Kidney epithelial cell (primary cell): ENCODE results near the gene TMPRSS5. TPM values are rescaled to one million over a fixed set of nuclear protein-coding genes. Genes with fewer than 3 reads are reported as not detected.
A peak's percentile ranks its signal among the peaks of the same experiment; 100 is the strongest.

Experiments used
- DNase-seq: peaks from one replicate; pipeline ENCODE4 v3.0.0-alpha.2; 2010; ENCODE audit warnings: low read depth
- H3K27me3 ChIP-seq: 2 replicates; pipeline ENCODE4 v1.6.0; 2011; ENCODE audit warnings: low read length; ENCODE audit not compliant: control insufficient read depth, insufficient read depth
- H3K36me3 ChIP-seq: 2 replicates; pipeline ENCODE4 v1.5.1; 2011; ENCODE audit warnings: low read length; ENCODE audit not compliant: control insufficient read depth, insufficient read depth
- H3K4me3 ChIP-seq: 2 replicates; pipeline ENCODE4 v1.5.1; 2011; ENCODE audit warnings: low read depth, mild to moderate bottlenecking, control low read depth, low read length
- CTCF ChIP-seq: IDR thresholded peaks from 2 replicates; pipeline ENCODE4 v1.5.1; 2011; ENCODE audit warnings: mild to moderate bottlenecking, moderate library complexity, low read length, control low read depth, inconsistent platforms; ENCODE audit not compliant: insufficient read depth, poor library complexity, severe bottlenecking
- total RNA-seq: library from RNA; depleted of rRNA; stranded (reverse); fragments of >200 nt; gene quantifications from 2 replicates; pipeline ENCODE4 v1.2.3, GENCODE V29; 2015

The TMPRSS5 gene
- total RNA-seq, 1 donor from 2014 or later = not detected

- H3K4me3 ChIP-seq = no peak overlapping the region
Observed at GRCh38 chr11:113695207-113695606, 10.9 kb downstream of the TMPRSS5 start.

GRCh38 chr11:113694390-113694789, 11.7 kb downstream of the TMPRSS5 start:
- H3K4me3 ChIP-seq = no peak overlapping the region
- no peaks in the 10 kb centered on the region for H3K27me3 ChIP-seq
- no peak for DNase-seq
- TF ChIP-seq CTCF = no peak
- no peaks in the 10 kb centered on the region for H3K36me3 ChIP-seq

More at GRCh38 chr11:113695207-113695606, 10.9 kb downstream of the TMPRSS5 start:
- no peak for TF ChIP-seq CTCF
- no peak for DNase-seq
- Histone ChIP-seq H3K27me3 (no peaks in the 10 kb centered on the region), H3K36me3 (no peaks in the 10 kb centered on the region)

DNA sequence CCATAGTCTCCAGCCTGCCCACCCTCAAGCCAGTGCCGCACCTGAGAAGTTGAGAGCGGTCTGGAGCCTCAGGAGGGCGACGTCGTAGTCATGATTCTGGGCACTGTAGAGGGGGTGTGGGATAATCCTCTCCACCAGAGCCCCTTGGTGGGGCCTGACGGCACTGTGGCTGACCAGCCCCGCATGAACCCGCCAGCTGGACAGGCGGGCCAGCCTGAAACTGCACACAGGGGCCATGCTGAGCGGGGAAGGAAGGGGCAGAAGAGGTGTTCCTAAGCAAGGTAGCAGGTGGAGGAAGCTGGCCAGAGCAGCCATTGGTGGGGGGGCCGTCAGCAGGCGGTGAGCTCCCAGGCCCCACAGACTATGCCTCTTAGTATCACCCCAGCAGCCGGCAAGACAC, 13.1 kb downstream of the TMPRSS5 start:
- no peak for TF ChIP-seq CTCF
- H3K4me3 ChIP-seq = no peak overlapping the region
- H3K27me3 ChIP-seq = no peaks in the 10 kb centered on the region
- H3K36me3 ChIP-seq = no peaks in the 10 kb centered on the region
- no peak for DNase-seq

GRCh38 chr11:113690619-113691569, 15.2 kb downstream of the TMPRSS5 start:
- Histone ChIP-seq H3K36me3 (no peaks in the 10 kb centered on the region), H3K27me3 (no peaks in the 10 kb centered on the region), H3K4me3 (no peak overlapping the region)
- no peak for DNase-seq
- TF ChIP-seq CTCF = peak; percentile 44

- no peak for TF ChIP-seq CTCF
- no peaks in the 10 kb centered on the region for H3K27me3 ChIP-seq
- H3K36me3 ChIP-seq = no peaks in the 10 kb centered on the region
- no peak overlapping the region for H3K4me3 ChIP-seq
- no peak for DNase-seq
Observed at GRCh38 chr11:113689768-113690618, 16.1 kb downstream of the TMPRSS5 start.
